IMR-90 (cell line): ENCODE data around the gene PEX10.

Source experiments
- CTCF ChIP-seq: conservative IDR thresholded peaks from 2 replicates; pipeline ENCODE4 v1.5.1; 2012; ENCODE audit warnings: mild to moderate bottlenecking, low read depth, low read length, improper control_type of control experiment
- POLR2A ChIP-seq: IDR thresholded peaks from 2 replicates; pipeline ENCODE4 v1.6.1; 2012; ENCODE audit warnings: mild to moderate bottlenecking, low read depth, low read length
- RAD21 ChIP-seq: IDR thresholded peaks from 2 replicates; pipeline ENCODE4 v1.6.1; 2012; ENCODE audit warnings: low read length, improper control_type of control experiment
- RFX5 ChIP-seq: IDR thresholded peaks from 2 replicates; pipeline ENCODE4 v1.8.0; 2012; ENCODE audit warnings: low read depth, mild to moderate bottlenecking, low read length, moderate library complexity

- TF ChIP-seq RFX5, result no peak
- TF ChIP-seq RAD21, result no peak
- no peak for TF ChIP-seq CTCF
- TF ChIP-seq POLR2A, result no peak
These were observed 31.8 kb upstream of the PEX10 start for GRCh38 chr1:2444138-2444591.
